Astrocyte of the spinal cord (primary cell): ENCODE measurements around the gene SLC15A3.

Experiments used
- DNase-seq: peaks from one replicate; pipeline ENCODE4 v3.0.0; 2011; ENCODE audit warnings: low read depth, low spot score
- H3K4me3 ChIP-seq: 2 replicates; pipeline ENCODE4 v1.5.1; 2011; ENCODE audit warnings: low read depth, mild to moderate bottlenecking, low read length, moderate library complexity
- CTCF ChIP-seq: IDR thresholded peaks from 2 replicates; pipeline ENCODE4 v1.5.1; 2012; ENCODE audit warnings: low read depth, mild to moderate bottlenecking, low read length, inconsistent platforms
- in situ Hi-C: cut with HindIII; loops from 2 replicates; pipeline ENCODE4 v1.10.0; 2017; ENCODE audit warnings: low sequenced_read_pairs

The SLC15A3 gene

GRCh38 chr11:60924110-60924905, 27.7 kb downstream of the SLC15A3 start, which contains the start of gene TMEM132A:
TSS of gene TMEM132A (plus strand) at chr11:60924460. CDS start at chr11:60924634, 174 bp downstream.
- DNase-seq = peak; percentile 58
- H3K4me3 ChIP-seq = peak within 1 kb of the TSS; percentile 66
- TF ChIP-seq CTCF = no peak
- in situ Hi-C loops = no loop called here

DNA sequence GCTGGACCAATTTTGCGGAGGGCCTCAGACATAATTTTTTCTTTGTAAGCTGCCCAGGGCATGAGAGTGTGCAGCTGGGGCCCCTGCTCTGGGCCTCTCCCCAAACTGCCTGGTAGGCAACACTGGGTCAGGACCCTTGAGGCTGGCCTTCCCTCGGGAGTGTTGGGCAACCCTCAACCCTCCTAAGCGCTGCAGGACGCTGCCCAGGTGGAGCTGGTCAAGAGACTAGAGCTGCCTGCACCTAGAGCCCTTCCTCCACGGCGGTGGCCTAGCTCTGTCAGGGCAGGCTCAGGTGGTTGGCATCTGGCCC, 28.2 kb downstream of the SLC15A3 start:
- in situ Hi-C loops = no loop called here
- no peak overlapping the region for H3K4me3 ChIP-seq
- no peak for TF ChIP-seq CTCF
- DNase-seq = no peak

GRCh38 chr11:60923326-60923725, 28.6 kb downstream of the SLC15A3 start:
- no peak overlapping the region for H3K4me3 ChIP-seq
- in situ Hi-C loops = no loop called here
- no peak for TF ChIP-seq CTCF
- no peak for DNase-seq

DNA sequence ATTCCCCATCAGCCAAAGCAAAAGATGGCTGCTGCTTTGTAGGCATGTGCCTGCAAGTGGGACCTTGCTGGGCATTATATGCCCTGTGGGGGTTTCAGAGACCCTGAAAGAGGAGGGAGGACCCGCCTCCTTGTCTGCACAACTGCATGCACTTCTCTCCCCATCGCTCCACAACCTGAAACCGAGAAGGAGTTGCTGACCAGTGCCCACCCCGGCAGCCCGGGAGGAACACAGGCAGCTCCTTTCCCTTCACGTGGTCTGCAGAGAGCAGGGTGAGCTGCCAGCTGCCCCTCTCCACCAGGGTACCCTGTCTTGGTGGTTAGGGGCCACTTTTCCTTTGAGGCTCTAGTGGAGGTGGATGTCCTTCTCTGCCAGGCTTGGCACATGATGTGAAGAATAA, 29.1 kb downstream of the SLC15A3 start:
- DNase-seq = no peak
- in situ Hi-C loops = no loop called here
- TF ChIP-seq CTCF = no peak

DNA sequence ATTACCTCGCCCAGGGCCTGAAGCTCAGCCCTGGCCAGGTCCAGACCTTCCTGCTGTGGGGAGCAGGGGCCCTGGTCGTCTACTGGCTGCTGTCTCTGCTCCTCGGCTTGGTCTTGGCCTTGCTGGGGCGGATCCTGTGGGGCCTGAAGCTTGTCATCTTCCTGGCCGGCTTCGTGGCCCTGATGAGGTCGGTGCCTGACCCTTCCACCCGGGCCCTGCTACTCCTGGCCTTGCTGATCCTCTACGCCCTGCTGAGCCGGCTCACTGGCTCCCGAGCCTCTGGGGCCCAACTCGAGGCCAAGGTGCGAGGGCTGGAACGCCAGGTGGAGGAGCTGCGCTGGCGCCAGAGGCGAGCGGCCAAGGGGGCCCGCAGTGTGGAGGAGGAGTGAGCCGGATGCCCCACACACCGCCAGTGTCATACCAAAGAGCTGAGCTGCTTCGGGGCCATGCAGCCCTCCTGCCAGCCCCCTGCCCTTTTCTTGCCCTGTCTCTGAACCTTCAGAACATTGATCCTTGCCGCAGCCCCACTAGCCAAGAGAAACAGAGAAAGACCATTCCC, 30.1 kb downstream of the SLC15A3 start:
- no peak for TF ChIP-seq CTCF
- in situ Hi-C loops = no loop called here
- H3K4me3 ChIP-seq = no peak overlapping the region
- no peak for DNase-seq

More for the DNA sequence above, 29.1 kb downstream of the SLC15A3 start:
- no peak overlapping the region for H3K4me3 ChIP-seq

GRCh38 chr11:60921259-60921658, 30.7 kb downstream of the SLC15A3 start:
- no peak for TF ChIP-seq CTCF
- H3K4me3 ChIP-seq = no peak overlapping the region
- in situ Hi-C loops = no loop called here

More at GRCh38 chr11:60921259-60921658, 30.7 kb downstream of the SLC15A3 start:
- DNase-seq = no peak
